Activated T-helper 2 cell treated with anti-CD3 and anti-CD28 coated beads, Interferon-gamma antibody, Interleukin-2, Interleukin-4, amounts not matched to agents 10 μg/mL and 5 μg/mL and 100 μg/mL, durations not matched to agents 14 hours and 24 hours and 36 hours (primary cell): ENCODE data around the gene CA10. TPM values are rescaled to one million over a fixed set of nuclear protein-coding genes. Genes with fewer than 3 reads are reported as not detected.

Experiments used
- DNase-seq: peaks from one replicate; pipeline ENCODE4 v3.0.0; 2021; ENCODE audit warnings: low spot score
- H3K27ac Mint-ChIP-seq: one replicate; pipeline ENCODE4 v1.8.0; 2021; ENCODE audit warnings: mixed read lengths
- H3K27me3 Mint-ChIP-seq: one replicate; pipeline ENCODE4 v1.8.0; 2021; ENCODE audit warnings: low read depth, mixed read lengths
- H3K36me3 Mint-ChIP-seq: one replicate; pipeline ENCODE4 v1.8.0; 2021; ENCODE audit warnings: low read depth, mixed read lengths
- H3K4me1 Mint-ChIP-seq: one replicate; pipeline ENCODE4 v1.8.0; 2021; ENCODE audit warnings: low read depth, mixed read lengths
- H3K4me3 Mint-ChIP-seq: one replicate; pipeline ENCODE4 v1.8.0; 2021; ENCODE audit warnings: low read depth, mild to moderate bottlenecking, moderate library complexity, mixed read lengths
- H3K9me3 Mint-ChIP-seq: one replicate; pipeline ENCODE4 v1.8.0; 2021; ENCODE audit warnings: mixed read lengths
- intact Hi-C: fragments of 100-400 bp; cut with micrococcal nuclease; formaldehyde crosslinking; loops from one replicate; pipeline ENCODE4 v1.15.1; 2023
- total RNA-seq: library from RNA; stranded (reverse); gene quantifications from 2 replicates; pipeline ENCODE4 v1.2.3, GENCODE V29; 2022

Gene CA10
- total RNA-seq, 1 donor from 2014 or later, result 0.32 TPM

DNA sequence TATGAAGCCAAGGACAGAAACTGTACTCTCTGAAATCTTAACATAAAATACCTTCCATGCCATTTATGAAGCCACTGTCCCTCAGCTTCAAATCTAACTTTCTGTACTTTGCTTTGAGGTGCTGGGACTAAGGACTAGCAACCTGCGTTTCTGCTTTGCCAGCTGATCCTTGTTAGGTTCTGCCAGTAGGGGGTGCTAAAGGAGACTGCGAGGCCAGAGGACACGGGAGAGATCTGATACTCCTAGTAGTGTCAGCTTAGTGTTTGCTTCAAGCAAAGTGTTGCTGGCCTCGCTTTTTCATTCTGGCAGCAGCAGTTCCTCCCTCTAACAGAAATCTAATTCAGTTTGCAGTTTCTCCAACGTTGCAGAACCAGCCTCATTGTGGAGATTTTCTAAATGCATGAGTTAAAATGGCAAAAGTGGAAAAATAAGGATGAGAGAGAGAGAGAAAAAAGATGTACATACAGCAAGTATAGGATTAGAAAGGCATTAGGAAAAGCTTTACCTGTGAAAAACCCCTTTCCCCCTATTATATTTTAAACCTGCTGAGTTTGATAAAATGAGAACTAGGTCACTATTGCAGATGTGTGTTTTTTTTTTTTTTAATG lies 297.5 kb downstream of the CA10 start:
- H3K36me3 Mint-ChIP-seq, result no peaks in the 10 kb centered on the region
- no peak overlapping the region for H3K27ac Mint-ChIP-seq
- H3K9me3 Mint-ChIP-seq, result no peaks in the 10 kb centered on the region
- H3K4me1 Mint-ChIP-seq, result no peaks in the 10 kb centered on the region
- H3K4me3 Mint-ChIP-seq, result no peak overlapping the region
- intact Hi-C loops, result no loop called here
- peaks cover 2% of the 10 kb centered on the region for H3K27me3 Mint-ChIP-seq
- DNase-seq, result no peak

DNA sequence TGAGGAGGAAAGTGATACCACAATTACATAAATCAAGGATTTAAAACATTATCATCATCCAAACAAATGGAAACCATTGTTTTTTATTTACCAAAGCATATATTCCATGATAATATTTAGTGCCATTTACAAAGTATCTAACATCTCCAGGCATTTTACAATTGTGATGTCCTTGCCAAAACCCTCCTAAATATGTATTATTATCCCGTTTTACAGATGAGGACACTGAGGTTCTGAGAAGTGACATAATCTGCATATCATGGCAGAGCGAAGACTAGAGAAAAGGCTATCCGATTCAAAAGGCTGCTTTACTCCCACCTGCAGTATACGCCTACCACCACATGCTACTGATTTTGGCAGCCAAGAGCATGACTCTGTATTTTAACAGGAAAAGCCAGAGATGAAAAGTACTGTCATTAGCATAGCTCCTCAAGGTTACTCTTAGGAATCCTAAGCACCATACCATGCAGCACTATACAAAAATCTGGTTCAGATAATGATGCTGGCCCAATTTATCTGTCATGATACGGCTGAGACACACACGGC lies 301.4 kb downstream of the CA10 start:
- Mint-ChIP-seq H3K4me1 (no peaks in the 10 kb centered on the region), H3K27ac (no peak overlapping the region), H3K36me3 (no peaks in the 10 kb centered on the region), H3K4me3 (no peak overlapping the region), H3K27me3 (peaks cover 2% of the 10 kb centered on the region), H3K9me3 (no peaks in the 10 kb centered on the region)
- intact Hi-C loops, result loop anchor here (10.0 kb wide), 2 partner anchors 92 to 248 kb away; no protein-coding TSS in a partner anchor
- DNase-seq, result no peak

DNA sequence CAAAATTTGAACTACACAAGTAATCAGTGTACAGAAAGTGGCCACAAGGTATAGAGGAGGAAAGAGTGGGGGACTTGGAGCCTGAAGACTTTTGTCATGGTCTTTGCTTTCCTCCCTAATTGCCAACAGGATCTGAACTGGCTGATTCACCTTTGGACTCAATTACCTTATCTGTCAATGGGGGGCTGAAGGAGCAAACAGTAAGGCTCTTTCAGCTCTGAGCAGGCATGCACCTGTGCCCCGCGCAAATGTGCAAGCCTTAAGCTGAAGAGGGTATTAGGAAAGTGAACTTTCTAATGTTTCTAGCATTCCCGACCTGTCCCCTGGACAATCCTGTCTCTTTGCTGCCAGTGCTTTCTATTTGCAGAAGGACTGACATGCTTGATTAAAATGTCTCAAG lies 302.7 kb downstream of the CA10 start:
- H3K4me1 Mint-ChIP-seq, result no peaks in the 10 kb centered on the region
- H3K36me3 Mint-ChIP-seq, result no peaks in the 10 kb centered on the region
- H3K9me3 Mint-ChIP-seq, result no peaks in the 10 kb centered on the region
- DNase-seq, result no peak
- intact Hi-C loops, result loop anchor here (10.0 kb wide), 2 partner anchors 91 to 249 kb away; no protein-coding TSS in a partner anchor
- no peak overlapping the region for H3K27ac Mint-ChIP-seq
- H3K27me3 Mint-ChIP-seq, result no peaks in the 10 kb centered on the region
- no peak overlapping the region for H3K4me3 Mint-ChIP-seq

DNA sequence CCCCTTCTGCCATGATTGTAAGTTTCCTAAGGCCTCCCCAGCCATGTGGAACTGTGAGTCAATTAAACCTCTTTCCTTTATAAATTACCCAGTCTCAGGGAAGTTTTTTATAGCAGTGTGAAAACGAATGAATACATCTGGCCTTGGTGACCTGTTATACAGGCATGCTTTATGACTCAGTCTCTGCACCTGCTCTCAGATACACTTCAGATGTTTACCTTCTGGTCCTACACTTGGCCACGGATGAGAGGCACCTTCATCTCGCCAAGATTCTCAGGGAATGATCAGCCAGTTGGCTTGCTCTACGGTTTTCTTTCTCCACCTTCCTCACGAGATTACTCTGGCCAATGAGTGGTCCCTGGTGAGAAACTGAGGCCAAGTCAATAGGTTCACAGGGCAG lies 304.7 kb downstream of the CA10 start:
- no peak overlapping the region for H3K27ac Mint-ChIP-seq
- no peaks in the 10 kb centered on the region for H3K36me3 Mint-ChIP-seq
- DNase-seq, result no peak
- no peaks in the 10 kb centered on the region for H3K9me3 Mint-ChIP-seq
- intact Hi-C loops, result loop anchor here (10.0 kb wide), 2 partner anchors 89 to 251 kb away; no protein-coding TSS in a partner anchor
- H3K4me1 Mint-ChIP-seq, result no peaks in the 10 kb centered on the region
- H3K4me3 Mint-ChIP-seq, result no peak overlapping the region
- H3K27me3 Mint-ChIP-seq, result no peaks in the 10 kb centered on the region

DNA sequence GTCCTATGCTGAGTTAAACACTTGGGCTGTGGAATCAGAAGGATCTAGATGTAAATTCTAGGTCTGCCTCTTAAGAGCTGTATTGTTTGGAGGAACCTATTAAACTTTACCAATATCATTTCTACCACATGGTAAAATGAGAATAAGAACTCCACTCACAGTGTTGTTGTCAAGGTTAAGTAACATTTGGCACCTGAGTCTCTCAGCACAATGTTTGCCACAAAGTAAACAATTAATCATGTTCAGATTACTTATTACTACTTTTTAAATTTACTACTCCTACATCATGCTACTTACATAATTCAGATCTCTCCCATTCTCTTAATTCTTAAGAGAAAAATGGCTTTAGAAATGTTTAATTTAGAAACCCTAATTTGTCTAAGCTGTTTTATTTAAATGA lies 305.9 kb downstream of the CA10 start:
- Mint-ChIP-seq H3K4me3 (no peak overlapping the region), H3K27me3 (no peaks in the 10 kb centered on the region), H3K27ac (no peak overlapping the region), H3K36me3 (no peaks in the 10 kb centered on the region), H3K4me1 (no peaks in the 10 kb centered on the region), H3K9me3 (no peaks in the 10 kb centered on the region)
- DNase-seq, result no peak
- intact Hi-C loops, result loop anchor here (10.0 kb wide), 2 partner anchors 88 to 252 kb away; no protein-coding TSS in a partner anchor

DNA sequence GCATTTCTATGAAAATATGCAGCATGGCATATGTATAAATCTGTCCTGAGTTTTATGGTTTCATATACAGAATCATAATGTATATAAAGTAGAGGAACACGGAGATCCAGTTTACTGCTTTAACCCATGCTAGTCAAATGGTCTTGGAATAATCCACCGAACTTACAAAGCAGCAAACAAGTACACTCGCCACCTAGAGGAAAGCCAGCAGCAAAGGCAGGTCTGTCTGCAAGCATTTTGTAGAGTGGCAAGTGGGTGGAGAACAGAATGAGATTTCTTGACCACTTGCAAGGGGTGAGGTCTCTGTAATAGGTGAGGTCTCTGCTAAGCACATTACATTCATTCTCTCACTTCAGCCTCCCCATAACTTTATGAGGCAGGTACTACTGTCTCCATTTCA lies 308.3 kb downstream of the CA10 start:
- no peaks in the 10 kb centered on the region for H3K9me3 Mint-ChIP-seq
- intact Hi-C loops, result loop anchor here (10.0 kb wide), 2 partner anchors 85 to 255 kb away; no protein-coding TSS in a partner anchor
- no peak overlapping the region for H3K4me3 Mint-ChIP-seq
- peaks cover 4% of the 10 kb centered on the region for H3K27me3 Mint-ChIP-seq
- no peak overlapping the region for H3K27ac Mint-ChIP-seq
- no peaks in the 10 kb centered on the region for H3K36me3 Mint-ChIP-seq
- H3K4me1 Mint-ChIP-seq, result no peaks in the 10 kb centered on the region
- no peak for DNase-seq

DNA sequence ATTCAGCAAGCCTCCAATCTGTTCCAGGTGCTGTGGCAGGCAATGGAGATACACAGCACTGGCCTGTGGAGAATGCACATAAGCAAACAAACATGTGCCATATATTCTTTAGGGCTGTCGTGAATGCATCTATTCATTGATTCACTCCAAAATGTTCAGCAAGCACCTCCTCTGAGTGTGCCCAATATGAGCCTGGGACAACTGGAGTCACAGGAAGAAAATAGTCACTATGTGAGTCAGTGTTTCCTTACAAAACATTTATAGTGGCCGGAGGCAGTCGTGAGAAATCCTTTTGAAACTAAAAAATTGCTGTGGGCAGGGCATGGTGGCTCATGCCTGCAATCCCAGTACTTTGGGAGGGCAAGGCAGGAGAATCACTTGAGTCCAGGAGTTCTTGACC lies 310.1 kb downstream of the CA10 start:
- H3K9me3 Mint-ChIP-seq, result no peaks in the 10 kb centered on the region
- no peak for DNase-seq
- intact Hi-C loops, result no loop called here
- peaks cover 8% of the 10 kb centered on the region for H3K27me3 Mint-ChIP-seq
- H3K27ac Mint-ChIP-seq, result no peak overlapping the region
- H3K4me3 Mint-ChIP-seq, result no peak overlapping the region
- no peaks in the 10 kb centered on the region for H3K4me1 Mint-ChIP-seq
- no peaks in the 10 kb centered on the region for H3K36me3 Mint-ChIP-seq

DNA sequence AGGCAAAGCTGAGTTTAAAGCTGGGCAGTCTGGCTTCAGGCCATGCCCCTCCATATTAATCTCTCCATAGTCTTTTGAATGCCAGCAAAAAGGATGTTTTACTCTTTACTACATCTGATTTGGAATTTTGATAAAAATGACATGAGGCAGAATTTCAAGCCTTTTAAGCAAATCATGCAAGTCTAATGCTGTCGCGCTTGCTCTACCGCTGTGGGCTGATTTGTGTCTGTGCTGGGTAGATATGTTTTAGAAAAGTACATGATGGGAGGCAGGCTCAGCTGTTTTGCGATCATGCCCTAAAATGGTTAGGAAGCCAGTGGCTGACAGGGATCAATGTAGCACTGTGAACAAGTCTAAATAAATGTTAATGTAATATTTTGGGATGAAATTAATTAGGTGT lies 311.9 kb downstream of the CA10 start:
- no peak overlapping the region for H3K4me3 Mint-ChIP-seq
- H3K27me3 Mint-ChIP-seq, result peaks cover 8% of the 10 kb centered on the region

DNA sequence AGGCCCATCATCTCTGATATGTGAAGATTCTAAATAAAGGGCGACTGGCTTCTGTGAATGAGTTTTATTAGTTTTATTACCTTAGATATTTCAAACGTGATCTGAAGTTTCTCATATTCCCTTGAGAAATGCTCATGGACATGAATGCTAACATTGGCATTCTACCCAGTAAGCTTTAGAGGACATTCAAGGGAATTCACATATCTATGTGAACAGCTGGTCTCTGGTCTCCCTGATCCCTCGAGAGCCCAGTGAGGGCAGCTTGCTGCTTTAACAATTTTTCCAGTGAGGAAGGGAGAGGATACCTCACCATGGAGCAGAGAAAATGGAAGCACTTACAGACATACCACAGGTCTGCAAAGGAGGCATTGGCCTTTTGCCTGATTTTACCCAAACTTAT lies 312.7 kb downstream of the CA10 start:
- Mint-ChIP-seq H3K27ac (no peak overlapping the region), H3K9me3 (no peaks in the 10 kb centered on the region), H3K27me3 (peaks cover 8% of the 10 kb centered on the region), H3K4me3 (no peak overlapping the region), H3K4me1 (no peaks in the 10 kb centered on the region), H3K36me3 (no peaks in the 10 kb centered on the region)
- intact Hi-C loops, result no loop called here
- no peak for DNase-seq

More for the DNA sequence above, 311.9 kb downstream of the CA10 start:
- Mint-ChIP-seq H3K9me3 (no peaks in the 10 kb centered on the region), H3K4me1 (no peaks in the 10 kb centered on the region), H3K27ac (no peak overlapping the region), H3K36me3 (no peaks in the 10 kb centered on the region)
- no peak for DNase-seq
- intact Hi-C loops, result no loop called here

DNA sequence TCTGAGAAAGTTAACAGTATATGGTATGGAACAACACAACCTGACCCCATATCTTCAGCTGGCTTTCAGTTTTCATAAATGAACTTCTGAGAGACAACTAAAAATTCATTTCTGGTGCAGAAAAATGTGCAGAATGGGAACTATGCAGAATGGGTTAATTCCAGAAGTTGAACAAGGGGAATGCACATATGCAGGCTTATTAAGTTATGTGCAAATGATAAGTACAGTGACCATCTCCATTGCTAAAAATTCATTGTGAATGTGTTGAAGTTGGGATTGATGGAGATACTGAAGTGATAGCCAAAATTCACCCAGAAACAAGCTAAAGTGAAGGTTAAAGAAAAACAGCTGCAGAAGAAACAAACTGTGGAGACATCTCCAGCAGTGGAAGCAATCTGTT lies 315.8 kb downstream of the CA10 start:
- H3K4me3 Mint-ChIP-seq, result no peak overlapping the region
- DNase-seq, result no peak
- H3K27ac Mint-ChIP-seq, result no peak overlapping the region
- peaks cover 8% of the 10 kb centered on the region for H3K27me3 Mint-ChIP-seq
- intact Hi-C loops, result no loop called here
- H3K9me3 Mint-ChIP-seq, result no peaks in the 10 kb centered on the region
- peaks cover 3% of the 10 kb centered on the region for H3K4me1 Mint-ChIP-seq
- H3K36me3 Mint-ChIP-seq, result no peaks in the 10 kb centered on the region

DNA sequence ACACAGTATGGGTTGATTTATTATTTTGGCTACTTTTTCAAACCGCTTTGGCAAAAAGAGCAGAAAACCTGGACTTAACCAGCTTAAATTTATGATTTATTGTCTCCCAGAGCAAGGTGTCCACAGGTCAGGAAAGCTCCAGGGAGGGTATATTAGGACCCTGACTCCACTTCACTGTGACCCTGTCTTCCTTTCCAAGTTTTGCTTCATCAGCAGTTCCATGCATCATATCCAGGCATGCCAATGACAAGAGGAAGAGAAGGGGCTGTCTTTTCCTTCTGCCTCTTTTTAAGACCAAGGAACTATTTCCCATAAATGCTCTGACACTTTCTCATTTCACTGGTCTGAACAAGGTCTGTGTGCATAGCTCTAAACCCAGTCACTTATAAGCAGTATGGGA lies 316.8 kb downstream of the CA10 start:
- DNase-seq, result no peak
- Mint-ChIP-seq H3K27me3 (peaks cover 8% of the 10 kb centered on the region), H3K36me3 (no peaks in the 10 kb centered on the region), H3K9me3 (no peaks in the 10 kb centered on the region), H3K27ac (no peak overlapping the region), H3K4me1 (peaks cover 3% of the 10 kb centered on the region), H3K4me3 (no peak overlapping the region)
- intact Hi-C loops, result no loop called here

DNA sequence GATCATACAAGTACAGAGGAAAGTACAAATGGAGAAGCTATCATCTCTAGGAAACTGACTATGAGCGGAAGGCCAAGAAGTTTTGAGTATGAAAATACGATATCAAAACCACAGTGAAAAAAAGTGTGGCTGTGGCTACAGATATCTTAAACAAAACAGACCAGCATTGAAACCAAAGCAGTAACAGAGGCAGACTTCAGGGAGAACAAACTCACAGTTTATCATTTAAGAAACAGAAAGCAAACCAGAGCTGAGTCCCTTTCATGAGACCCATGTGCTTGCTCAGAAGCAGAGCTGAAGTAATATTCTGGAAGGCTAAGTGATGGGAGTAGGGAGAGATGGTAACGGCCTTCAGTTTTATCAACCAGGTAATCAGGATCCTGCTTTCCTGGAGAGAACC lies 317.8 kb downstream of the CA10 start:
- H3K36me3 Mint-ChIP-seq, result no peaks in the 10 kb centered on the region
- no peak overlapping the region for H3K4me3 Mint-ChIP-seq
- no peak for DNase-seq
- peaks cover 3% of the 10 kb centered on the region for H3K4me1 Mint-ChIP-seq
- H3K27ac Mint-ChIP-seq, result no peak overlapping the region
- peaks cover 6% of the 10 kb centered on the region for H3K27me3 Mint-ChIP-seq
- intact Hi-C loops, result no loop called here
- H3K9me3 Mint-ChIP-seq, result no peaks in the 10 kb centered on the region

DNA sequence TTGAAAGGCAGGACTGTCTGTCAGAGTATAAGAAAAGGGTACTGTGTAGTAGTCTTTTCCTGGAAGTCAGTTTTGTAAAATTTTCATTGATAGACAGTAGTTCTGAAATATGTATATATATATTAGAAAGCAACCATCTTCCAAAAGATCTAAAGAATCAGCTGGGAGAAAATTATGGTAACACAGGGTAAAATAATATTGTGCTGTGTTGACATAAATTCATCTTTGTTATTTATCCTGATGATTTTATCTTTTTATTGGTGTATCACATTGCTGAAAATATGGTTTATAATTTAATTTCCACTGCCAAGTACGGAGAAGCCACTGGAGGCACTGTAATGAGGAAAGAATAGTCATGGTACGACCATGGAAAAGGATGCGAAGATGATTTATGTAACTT lies 324.9 kb downstream of the CA10 start:
- H3K27ac Mint-ChIP-seq, result no peak overlapping the region
- intact Hi-C loops, result no loop called here
- H3K36me3 Mint-ChIP-seq, result no peaks in the 10 kb centered on the region
- no peaks in the 10 kb centered on the region for H3K27me3 Mint-ChIP-seq
- no peaks in the 10 kb centered on the region for H3K4me1 Mint-ChIP-seq
- H3K4me3 Mint-ChIP-seq, result no peak overlapping the region
- no peak for DNase-seq
- H3K9me3 Mint-ChIP-seq, result no peaks in the 10 kb centered on the region
